Germinal center (tissue), 1 donor: Measurements from ENCODE around the gene SUGCT.
A peak's percentile ranks its signal among the peaks of the same experiment; 100 is the strongest.

Experiments
- DNase-seq: peaks from one replicate; pipeline ENCODE4 v3.0.0; 2012; ENCODE audit warnings: mixed read lengths, low spot score

Gene SUGCT

DNA sequence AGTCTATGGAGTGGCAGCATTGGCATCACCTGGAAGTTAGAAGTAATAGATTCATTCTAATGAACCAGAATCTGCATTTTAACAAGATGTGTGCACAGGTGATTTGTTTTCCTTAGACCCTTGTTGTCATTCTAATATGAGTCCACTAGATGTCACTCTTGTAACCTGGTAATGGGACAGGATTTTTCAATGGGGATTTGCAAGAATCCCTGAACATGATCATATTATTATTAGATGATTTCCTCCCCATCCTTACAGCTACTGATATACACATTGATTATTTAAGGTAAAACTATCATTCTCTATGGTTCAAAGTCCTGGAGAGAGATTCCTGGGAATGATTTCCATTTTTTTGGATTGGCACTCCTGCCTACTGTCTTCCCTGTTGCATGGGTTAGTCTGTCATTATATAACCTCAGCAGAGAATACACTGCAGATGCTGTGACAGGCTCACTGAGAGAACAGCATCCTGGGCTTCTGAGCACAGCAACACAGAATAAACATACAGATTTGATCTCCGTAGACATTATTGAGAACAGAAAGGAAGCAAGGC, 194.9 kb downstream of the SUGCT start:
- DNase-seq, result peak; percentile 50

DNA sequence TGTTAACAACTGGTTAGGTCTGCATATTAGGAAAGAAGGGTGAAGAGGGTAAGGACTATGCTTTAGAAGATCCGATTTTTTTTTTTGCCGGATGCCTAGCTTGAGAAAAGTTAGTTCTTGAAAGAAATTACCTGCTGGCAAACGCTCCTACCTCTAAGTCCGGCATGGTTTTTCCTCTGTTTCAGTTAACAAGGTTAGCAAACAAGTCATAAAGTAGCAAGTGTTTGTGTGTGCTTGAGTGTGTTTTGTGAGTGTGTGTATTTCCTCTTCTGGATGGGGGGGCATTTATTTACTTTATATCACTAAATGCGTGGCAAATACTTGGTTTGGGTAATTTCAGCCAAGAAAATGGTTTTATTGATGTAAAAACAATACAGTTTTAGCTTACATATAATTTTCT, 195.6 kb downstream of the SUGCT start:
- no peak for DNase-seq

GRCh38 chr7:40331915-40332314, 197.1 kb downstream of the SUGCT start:
- no peak for DNase-seq

DNA sequence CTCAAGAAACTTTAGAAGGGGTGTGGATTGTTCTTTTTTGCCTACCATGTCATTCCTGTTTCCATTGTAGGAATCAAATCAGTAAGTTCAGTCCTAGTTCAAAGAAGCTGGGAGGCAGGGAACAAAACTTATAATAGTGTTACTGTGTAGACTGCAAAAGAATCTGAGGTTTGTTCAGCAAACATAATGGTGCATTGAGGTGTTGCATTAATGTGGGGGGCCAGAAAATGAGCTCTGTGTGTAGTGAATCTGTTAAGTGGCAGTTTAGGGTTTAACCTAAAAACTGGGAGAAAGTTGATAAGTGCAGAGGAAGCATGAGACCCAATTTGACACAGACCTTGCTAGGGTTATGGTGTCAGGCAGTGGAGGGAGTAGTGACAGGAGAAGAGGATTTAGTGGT, 197.7 kb downstream of the SUGCT start:
- DNase-seq, result no peak

DNA sequence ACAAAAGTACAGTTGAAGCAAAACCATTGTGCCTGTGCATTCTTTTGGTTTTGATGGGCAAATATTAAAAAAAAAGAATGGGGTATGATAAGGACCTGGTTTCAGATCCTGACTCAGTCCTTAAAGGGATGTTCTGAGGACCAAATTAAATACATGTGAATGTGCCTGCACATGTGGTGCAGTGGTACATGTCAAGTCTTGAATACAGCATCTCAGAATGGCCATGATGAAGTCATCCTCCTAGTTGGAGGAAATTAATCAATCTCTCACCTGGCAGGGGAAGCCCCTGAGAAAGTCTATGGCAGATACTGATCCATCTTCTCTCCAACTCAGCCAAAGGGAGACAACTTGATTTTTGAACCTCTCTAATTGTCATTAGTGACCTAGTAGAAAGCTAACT, 207.0 kb downstream of the SUGCT start:
- DNase-seq, result no peak

DNA sequence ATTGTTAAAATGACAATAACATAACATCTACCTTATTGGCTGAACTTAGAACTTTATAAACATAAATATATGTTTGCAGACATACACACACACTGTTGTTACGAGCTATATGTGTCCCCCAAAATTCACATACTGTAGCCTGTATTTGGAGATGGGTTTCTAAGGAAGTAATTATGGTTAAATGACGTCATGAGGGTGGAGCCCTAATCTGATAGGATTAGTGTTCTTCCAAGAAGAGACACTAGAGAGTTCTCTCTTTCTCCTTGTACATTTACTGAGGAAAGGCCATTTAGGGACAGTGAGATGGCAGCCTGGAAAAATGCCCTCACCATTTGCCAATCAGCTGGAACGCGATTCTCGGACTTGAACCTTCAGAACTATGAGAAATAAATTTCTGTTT, 211.7 kb downstream of the SUGCT start:
- DNase-seq, result no peak

DNA sequence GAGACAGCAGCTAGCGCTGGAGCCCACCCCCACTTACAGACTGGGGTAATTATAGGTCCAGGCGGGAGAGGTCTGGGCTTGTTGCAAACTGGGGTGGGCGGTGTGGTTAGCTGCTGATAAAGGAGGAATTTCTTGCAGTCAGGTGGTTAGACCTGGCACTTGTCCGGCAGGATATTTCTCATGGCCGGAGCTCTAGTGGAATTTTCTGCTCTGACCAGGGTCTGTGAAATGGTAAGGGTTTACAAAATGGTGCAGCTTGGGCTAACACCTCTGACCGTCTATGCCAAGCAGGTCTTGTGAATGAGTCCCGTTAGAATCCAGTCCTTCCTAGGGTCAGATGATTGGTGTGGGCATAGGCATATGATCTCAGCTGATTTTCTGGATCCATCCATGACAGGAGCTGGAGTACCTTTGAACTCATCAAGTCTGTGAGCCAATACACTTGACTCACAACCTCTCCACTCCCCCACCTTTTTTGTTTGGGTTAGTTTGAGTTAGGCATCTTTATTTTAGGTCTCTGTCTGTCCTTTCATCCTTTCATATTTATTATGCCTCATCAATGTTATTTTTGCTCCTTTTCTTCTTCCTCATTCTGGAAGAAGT, 213.4 kb downstream of the SUGCT start:
- no peak for DNase-seq

DNA sequence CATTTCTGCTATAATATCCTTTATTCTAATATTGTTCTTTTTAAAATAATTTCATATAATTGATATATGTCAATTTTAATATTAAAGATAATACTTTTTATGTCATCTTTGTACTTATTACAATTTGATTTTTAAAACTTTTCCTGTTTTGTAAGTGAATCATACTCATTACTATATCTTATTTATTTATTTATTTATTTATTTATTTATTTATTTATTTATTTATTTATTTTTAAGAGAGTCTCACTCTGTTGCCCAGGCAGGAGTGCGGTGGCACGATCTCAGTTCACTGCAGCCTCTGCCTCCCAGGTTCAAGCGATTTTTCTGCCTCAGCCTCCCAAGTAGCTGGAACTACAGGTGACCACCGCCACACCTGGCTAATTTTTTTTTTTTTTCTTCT, 215.3 kb downstream of the SUGCT start:
- no peak for DNase-seq

- DNase-seq, result no peak
Observed at GRCh38 chr7:40354711-40355110, 219.9 kb downstream of the SUGCT start.

GRCh38 chr7:40356312-40356711, 221.5 kb downstream of the SUGCT start:
- no peak for DNase-seq

DNA sequence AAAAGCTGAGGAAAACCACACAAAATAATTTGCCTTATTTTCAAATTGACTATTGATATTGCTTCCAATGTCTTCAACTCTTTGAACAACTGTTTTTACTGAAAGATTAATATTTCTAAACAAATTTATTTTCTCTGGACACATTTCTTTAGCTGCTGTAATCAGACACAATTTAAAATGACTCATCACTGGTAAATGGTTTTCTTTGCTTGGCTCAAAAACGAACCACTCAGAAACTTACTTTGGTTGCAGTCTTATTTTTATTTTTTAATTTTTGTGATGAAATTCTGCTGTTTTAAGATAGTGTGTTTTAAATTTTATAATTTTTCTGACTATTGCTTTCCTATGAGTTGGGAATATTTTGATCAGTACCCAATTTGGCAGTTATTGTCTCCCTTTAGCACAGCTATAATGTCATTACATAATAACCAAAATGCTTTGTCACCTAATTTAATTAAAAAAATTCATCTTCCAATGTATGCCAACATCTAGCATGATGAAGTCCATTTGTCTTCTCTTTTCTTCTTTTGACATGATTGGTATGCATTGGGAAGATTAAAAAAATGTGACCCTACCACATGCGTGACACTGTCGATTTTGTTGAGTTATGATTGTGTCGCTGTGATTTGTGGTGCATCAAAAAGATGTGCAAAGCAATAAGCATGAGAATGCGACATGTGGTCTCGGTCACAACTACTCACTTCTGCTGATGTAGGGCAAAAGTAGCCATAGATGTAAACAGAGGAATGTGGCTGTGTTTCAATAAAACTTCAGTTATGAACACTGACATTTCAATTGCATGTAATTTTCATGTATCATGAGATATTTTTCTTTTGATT, 222.3 kb downstream of the SUGCT start:
- no peak for DNase-seq

GRCh38 chr7:40369641-40370277, 235.0 kb downstream of the SUGCT start:
- DNase-seq, result no peak

- no peak for DNase-seq
Observed at GRCh38 chr7:40371806-40372440, 237.1 kb downstream of the SUGCT start.

DNA sequence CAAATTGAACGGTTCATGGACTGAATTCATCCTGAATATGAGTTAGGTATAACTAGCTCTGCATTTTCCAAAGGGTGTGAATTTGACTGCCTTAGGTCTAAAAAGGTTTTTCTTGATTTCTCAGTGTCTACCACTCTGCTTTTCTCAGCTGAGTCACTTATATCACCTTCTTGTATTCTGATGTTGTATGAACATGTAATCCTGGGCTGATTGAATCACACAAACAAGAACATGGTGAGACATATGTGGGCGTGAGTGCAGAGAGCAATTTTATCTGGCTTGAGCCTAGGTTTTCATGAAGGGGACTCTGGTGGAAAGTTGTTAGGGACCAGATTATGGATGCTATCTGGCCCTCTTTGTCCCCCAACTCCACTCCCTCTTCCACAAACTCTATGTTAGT, 239.8 kb downstream of the SUGCT start:
- no peak for DNase-seq

DNA sequence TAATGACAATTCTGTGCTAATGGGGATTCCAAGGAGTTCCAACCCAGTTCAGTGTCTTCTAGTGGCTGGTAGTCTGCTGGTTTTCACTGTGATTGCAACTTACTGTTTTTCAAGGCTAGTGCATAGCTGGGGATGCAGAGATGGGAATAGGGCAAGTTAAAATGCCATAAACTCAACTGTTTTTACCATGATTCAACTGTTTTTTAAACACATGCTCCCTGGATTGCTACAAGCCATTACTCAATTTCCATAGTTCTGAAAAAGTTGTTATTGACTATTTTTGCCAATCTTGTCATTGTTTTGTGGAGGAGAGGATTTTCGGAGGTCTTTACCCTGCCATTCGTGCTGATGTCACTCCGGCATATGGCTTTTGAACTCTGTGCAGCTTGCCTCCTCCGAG, 245.3 kb downstream of the SUGCT start:
- DNase-seq, result no peak

DNA sequence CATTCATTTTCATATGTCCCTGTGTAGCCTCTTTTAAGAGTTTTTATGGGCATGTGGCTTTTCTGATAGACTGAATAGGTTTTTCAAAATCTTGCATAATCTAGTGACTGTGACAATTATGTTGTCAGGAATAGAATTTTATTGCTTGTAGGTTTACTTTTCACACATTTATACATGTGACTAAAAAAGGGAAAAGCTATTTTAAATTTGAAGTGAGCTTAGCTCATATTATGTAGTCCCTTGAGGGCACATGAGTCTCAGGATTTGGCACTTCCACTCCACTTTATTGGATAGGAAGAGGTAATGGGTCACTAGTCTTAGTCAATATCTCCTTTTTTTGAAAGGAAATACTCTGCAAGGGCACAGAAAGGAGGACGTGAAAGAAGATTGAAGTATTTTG, 247.3 kb downstream of the SUGCT start:
- no peak for DNase-seq

- DNase-seq, result no peak
Observed at GRCh38 chr7:40393660-40394059, 258.9 kb downstream of the SUGCT start.

GRCh38 chr7:40394400-40394799, 259.6 kb downstream of the SUGCT start:
- no peak for DNase-seq

- DNase-seq, result no peak
Observed at GRCh38 chr7:40400525-40400924, 265.7 kb downstream of the SUGCT start.

DNA sequence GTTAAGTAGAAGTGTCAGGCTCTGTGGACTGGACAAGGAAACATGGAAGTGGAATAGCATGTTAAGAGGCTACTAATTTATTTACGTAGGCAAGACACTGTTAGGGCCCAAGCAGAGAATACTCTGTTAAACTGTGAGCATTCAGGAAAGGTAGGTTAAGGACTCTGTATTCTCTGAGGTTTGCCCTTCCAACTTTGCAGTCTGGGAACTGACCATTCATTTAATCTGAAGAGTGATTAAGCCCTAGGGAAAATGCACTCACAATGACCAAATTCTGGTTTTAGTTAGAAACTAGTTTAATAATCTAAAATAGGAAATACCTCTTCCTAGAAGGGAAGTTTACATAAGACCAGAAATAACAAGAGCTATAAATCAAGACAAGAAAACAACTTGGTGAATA, 266.6 kb downstream of the SUGCT start:
- no peak for DNase-seq

GRCh38 chr7:40402661-40403060, 267.9 kb downstream of the SUGCT start:
- DNase-seq, result no peak

GRCh38 chr7:40403703-40404476, 269.1 kb downstream of the SUGCT start:
- no peak for DNase-seq
